IgD-negative memory B cell (primary cell): ENCODE results near the gene SNX9. TPM values are rescaled to one million over a fixed set of nuclear protein-coding genes. Genes with fewer than 3 reads are reported as not detected.
"Not testable (repeated sequence)": the region's sequence is repeated elsewhere in the genome, so short reads cannot be mapped to it uniquely, and the experiment has no call there.

Experiments
- H3K27ac Mint-ChIP-seq, 3 donors: one replicate each; pipeline ENCODE4 v1.8.0; 2020 to 2022; ENCODE audit warnings: mild to moderate bottlenecking in 3 of 3, mixed read lengths in 3 of 3, moderate library complexity in 1 of 3
- H3K27me3 Mint-ChIP-seq: one replicate; pipeline ENCODE4 v1.8.0; 2021; ENCODE audit warnings: mixed read lengths
- H3K36me3 Mint-ChIP-seq: one replicate; pipeline ENCODE4 v1.8.0; 2020; ENCODE audit warnings: mild to moderate bottlenecking, mixed read lengths
- H3K4me1 Mint-ChIP-seq, 3 donors: one replicate each; pipeline ENCODE4 v1.8.0; 2020 to 2022; ENCODE audit warnings: mixed read lengths in 3 of 3, mild to moderate bottlenecking in 1 of 3
- H3K4me3 Mint-ChIP-seq, 4 donors: one replicate each; pipeline ENCODE4 v1.8.0; 2020 to 2022; ENCODE audit warnings: mild to moderate bottlenecking in 4 of 4, mixed read lengths in 4 of 4, moderate library complexity in 3 of 4
- H3K9me3 Mint-ChIP-seq, 3 donors: one replicate each; pipeline ENCODE4 v1.8.0; 2020 to 2021; ENCODE audit warnings: mixed read lengths in 3 of 3, mild to moderate bottlenecking in 1 of 3
- polyA plus RNA-seq: library from polyadenylated mRNA; unstranded; fragments of 300-500 nt; fragmentation: Illumina TruSeq; gene quantifications from one replicate; pipeline ENCODE4 v1.2.3, GENCODE V29; 2021

Gene SNX9
- polyA plus RNA-seq, 1 donor from 2014 or later, result 21.0 TPM

DNA sequence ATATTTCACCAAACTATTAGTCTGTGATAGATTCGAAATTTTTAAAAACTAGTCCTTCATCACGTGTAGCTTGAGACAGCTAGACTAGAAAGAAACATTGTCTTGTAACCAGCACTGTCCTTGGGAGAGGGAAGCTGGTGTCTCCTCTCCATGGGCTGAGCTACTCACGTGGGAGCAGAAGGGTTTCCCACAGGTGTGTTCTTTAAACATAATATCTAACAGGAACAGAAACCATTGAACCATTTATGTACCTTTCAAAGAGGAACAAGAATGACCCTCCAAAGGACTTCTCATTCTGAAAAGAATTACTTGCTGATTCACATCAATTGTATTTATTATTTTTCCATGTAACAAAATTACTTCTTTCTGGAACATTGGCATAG is 86.2 kb downstream of the SNX9 start:
- H3K4me3 Mint-ChIP-seq, result peak overlapping the region in 1 of 4 donors; percentile 20
- H3K27me3 Mint-ChIP-seq, result no peaks in the 10 kb centered on the region
- peaks cover 0 to 1% (median 0%) of the 10 kb centered on the region in 3 donors for H3K9me3 Mint-ChIP-seq
- peaks cover 19 to 24% (median 22%) of the 10 kb centered on the region in 3 donors for H3K4me1 Mint-ChIP-seq
- peak overlapping the region in 2 of 3 donors; percentile 37 to 54 for H3K27ac Mint-ChIP-seq
- H3K36me3 Mint-ChIP-seq, result peaks cover 16% of the 10 kb centered on the region

DNA sequence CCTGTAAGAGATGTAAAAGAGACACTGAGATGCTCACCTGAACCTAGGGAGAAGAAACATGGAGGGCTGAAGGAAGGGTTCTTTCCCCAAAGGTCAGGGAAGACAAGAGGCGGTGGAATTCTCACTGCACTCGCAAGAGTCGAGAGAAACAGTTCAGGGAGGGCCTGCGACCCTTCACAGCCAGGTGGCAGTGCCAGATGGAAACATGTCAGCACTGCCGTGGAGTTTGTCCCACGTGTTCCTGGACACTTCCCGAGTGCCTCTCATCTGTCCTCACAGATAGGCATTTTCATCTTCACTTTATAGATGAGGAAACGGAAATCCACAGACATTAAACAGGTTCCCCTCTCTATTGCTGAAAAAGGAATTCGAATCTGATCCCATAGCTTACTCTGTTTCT is 88.2 kb downstream of the SNX9 start:
- Mint-ChIP-seq H3K36me3 (peaks cover 16% of the 10 kb centered on the region), H3K4me1 (peaks cover 19 to 24% (median 22%) of the 10 kb centered on the region in 3 donors), H3K4me3 (no peak overlapping the region), H3K27ac (no peak overlapping the region), H3K9me3 (peaks cover 0 to 1% (median 0%) of the 10 kb centered on the region in 3 donors), H3K27me3 (no peaks in the 10 kb centered on the region)

DNA sequence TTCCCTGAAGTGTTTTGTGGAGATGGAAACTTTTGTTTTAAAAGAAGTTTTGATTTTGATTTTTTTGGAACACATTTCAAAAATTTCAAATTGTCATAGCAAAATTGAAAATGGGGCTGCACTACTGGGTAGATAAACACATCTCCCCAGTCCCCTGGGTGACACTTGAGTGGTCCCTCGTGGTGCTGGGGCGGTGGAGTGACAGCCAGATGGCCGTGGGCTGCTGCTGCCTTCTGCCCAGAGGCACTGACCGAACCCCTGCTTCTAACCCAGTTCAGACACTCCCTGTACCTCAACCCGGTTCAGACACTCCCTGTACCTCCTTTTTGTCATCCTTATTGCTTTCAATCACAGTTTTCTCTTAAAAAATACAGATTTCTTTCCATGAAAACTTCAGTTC is 88.7 kb downstream of the SNX9 start:
- Mint-ChIP-seq H3K9me3 (peaks cover 0 to 1% (median 0%) of the 10 kb centered on the region in 3 donors), H3K27ac (peak overlapping the region in 1 of 3 donors; percentile 10), H3K27me3 (no peaks in the 10 kb centered on the region), H3K4me3 (no peak overlapping the region), H3K36me3 (peaks cover 18% of the 10 kb centered on the region), H3K4me1 (peaks cover 19 to 22% (median 19%) of the 10 kb centered on the region in 3 donors)

DNA sequence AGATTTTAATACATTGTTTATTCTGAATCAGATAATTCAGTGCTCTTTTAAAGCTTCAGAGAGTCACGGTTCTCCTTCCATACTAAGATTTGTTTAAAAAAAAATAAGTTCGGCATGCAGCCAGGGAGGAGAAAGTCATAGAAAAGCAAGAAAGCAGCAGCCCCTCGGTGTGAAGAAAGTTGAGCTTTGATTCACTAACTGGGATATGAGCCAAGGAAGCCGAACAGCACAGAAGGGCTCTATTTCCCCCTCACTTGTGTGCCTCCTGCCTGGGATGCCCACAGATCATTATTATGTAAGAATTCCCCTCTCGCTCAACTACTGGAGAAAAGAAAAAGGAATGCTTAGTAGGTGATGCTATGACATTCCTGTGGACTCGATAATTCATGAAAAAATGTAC is 89.3 kb downstream of the SNX9 start:
- Mint-ChIP-seq H3K4me3 (no peak overlapping the region), H3K4me1 (peaks cover 18 to 22% (median 19%) of the 10 kb centered on the region in 3 donors), H3K36me3 (peaks cover 18% of the 10 kb centered on the region), H3K27ac (peak overlapping the region in 1 of 3 donors; percentile 10), H3K27me3 (no peaks in the 10 kb centered on the region), H3K9me3 (peaks cover 0 to 1% (median 0%) of the 10 kb centered on the region in 3 donors)

DNA sequence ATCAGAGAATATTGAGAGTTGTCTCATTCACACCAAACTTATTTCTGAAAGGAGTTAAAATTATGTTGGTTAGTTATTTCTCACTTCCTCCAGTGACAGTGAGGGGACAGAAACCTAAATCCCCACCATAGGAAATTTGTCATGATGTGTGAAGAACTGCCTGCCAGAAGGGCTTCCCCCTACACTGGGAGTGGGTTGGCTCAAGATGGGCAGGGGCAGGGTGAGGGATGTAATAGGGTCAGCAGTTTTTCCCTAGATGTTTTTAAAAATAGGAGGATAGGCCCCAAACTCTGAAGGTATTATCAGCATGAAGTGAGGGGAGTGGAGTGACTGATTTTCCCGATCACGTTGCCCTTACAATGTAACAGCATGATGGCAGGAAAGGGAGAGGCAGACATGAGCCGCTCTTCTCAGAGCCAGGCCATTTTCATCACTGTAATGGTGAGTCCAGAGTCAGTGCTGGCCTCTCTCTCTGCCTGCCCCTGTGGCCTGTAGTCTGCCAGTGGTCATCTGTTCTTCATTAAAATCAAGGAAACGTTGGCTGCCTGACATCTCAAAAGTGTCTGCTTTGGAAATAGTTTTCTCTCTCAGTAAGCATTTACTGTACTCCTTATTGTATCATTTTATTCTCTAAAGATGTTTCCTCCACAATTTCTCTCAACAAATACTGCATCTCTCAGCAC is 98.8 kb downstream of the SNX9 start:
- H3K4me3 Mint-ChIP-seq, result no peak overlapping the region
- no peaks in the 10 kb centered on the region for H3K4me1 Mint-ChIP-seq
- H3K27ac Mint-ChIP-seq, result no peak overlapping the region
- peaks cover 25% of the 10 kb centered on the region for H3K36me3 Mint-ChIP-seq
- H3K27me3 Mint-ChIP-seq, result no peaks in the 10 kb centered on the region
- peaks cover 0 to 17% (median 6%) of the 10 kb centered on the region in 3 donors for H3K9me3 Mint-ChIP-seq

DNA sequence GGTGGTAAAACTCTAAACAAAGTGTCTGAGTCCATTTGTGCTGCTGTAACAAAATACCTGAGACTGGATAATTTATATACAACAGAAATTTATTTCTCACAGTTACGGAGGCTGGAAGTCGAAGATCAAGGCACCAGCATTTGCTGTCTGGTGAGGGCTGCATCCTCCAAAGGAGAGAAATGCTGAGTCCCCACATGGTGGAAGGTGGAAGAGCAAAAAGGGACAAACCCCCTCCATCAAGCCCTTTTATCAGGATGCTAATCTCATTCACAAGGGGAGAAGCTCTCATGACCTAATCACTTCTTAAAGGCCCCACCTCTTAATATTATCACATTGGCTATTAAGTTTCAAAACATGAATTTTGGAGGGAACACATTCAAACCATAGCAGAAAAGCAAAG is 102.7 kb downstream of the SNX9 start:
- Mint-ChIP-seq H3K27ac (no peak overlapping the region), H3K36me3 (peaks cover 15% of the 10 kb centered on the region), H3K9me3 (no peaks in the 10 kb centered on the region), H3K4me1 (no peaks in the 10 kb centered on the region), H3K27me3 (no peaks in the 10 kb centered on the region), H3K4me3 (no peak overlapping the region)

DNA sequence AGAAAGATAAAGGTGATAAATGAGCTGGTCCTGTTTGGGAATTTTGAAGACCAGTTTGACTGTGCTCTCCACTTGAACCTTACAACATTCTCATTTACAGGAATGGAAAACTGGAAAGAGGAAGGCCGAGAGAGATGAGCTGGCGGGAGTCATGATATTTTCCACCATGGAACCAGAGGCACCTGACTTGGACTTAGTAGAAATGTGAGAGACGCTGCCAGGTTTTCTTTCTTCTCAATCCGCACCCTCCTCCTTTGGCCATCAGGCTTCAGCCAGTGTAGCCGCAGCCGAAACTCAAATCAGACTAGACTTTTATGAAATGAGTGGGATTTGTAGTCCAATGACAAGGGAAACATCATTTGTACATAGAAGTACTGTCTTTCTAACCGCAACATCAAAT is 104.0 kb downstream of the SNX9 start:
- Mint-ChIP-seq H3K4me1 (no peaks in the 10 kb centered on the region), H3K36me3 (peaks cover 10% of the 10 kb centered on the region), H3K27me3 (no peaks in the 10 kb centered on the region), H3K9me3 (no peaks in the 10 kb centered on the region), H3K27ac (peak overlapping the region in 1 of 3 donors; percentile 69), H3K4me3 (no peak overlapping the region)

DNA sequence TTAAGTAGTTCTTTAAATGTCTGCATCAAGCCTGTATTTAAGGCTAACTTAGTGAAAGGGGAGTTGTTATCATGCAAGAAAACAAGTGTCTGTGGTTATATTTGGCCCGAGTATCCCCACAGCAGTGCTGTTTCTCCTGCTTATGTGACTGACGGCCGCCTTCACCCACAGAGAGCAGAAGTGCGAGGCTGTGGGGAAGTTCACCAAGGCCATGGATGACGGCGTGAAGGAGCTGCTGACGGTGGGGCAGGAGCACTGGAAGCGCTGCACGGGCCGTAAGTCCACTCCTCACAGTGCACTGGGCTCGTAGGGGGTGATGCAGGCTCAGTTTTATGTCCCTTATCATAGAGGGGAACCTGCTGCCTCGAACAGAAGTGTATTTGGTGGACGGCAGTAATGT is 105.4 kb downstream of the SNX9 start:
- Mint-ChIP-seq H3K27ac (no peak overlapping the region), H3K36me3 (peaks cover 12% of the 10 kb centered on the region), H3K4me1 (no peaks in the 10 kb centered on the region), H3K4me3 (no peak overlapping the region), H3K27me3 (no peaks in the 10 kb centered on the region), H3K9me3 (no peaks in the 10 kb centered on the region)

DNA sequence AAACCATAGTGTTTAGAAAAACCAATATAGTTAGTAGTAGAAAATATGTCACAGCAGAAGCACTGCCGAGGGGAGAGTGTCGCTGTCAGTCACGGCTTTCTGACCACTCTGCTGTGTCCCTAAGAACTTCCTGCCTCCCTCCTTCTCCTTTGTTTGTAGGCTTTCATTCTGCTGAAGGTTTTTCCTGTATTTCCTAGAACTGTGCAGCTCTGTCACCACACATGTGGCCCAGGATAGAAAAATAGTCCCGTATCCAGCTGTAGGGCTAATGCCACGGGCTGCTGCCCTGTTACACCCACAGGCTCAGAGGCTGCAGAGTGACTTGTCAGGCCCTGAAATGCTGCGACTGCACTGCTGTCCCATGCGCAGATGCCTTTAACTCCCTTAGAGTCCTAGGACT is 106.0 kb downstream of the SNX9 start:
- Mint-ChIP-seq H3K27ac (peak overlapping the region in 1 of 3 donors; percentile 35), H3K36me3 (peaks cover 12% of the 10 kb centered on the region), H3K4me1 (no peaks in the 10 kb centered on the region), H3K27me3 (no peaks in the 10 kb centered on the region), H3K4me3 (no peak overlapping the region), H3K9me3 (no peaks in the 10 kb centered on the region)

DNA sequence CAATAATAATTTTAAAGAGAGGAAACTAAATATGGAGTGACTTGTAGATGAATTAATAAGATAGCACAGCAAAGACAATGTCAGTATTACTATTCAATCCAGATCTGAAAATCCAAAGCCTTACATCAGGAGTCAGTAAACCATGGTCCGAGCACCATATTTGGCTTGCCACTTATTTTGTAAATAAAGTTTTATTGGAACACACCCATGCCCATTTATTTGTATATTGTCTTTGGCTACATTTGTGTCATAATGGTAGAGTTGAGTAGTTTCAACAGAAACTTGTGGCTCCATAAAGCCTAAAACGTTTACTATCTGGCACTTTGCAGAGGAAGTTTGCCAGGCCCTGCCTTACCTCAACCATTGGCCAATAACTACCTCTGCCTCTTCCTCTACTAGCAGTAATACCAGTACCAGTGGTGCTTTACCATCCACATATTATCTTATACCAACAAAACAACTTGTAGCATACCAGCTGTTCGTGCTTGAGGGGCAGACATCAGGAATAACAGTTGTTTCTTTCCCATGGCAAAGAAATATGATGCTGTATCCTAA is 106.8 kb downstream of the SNX9 start:
- no peak overlapping the region for H3K27ac Mint-ChIP-seq
- no peaks in the 10 kb centered on the region for H3K27me3 Mint-ChIP-seq
- peaks cover 12% of the 10 kb centered on the region for H3K36me3 Mint-ChIP-seq

DNA sequence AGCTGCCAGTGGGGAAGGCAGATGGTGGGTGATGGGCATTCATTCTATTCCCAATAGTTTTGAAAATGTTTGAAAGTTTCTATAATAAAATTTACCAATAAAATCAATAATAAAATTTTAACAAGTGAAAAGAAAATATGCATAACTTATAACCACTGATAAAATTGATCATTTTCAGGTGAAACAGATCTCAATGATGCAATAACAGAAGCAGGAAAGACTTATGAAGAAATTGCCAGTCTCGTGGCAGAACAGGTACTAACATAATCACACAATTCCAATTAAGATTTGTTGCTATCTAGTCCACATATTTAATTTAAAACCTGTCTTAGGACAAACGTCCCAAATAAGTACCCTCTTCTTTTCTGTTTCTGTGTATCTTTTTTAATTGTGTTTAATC is 112.7 kb downstream of the SNX9 start:
- Mint-ChIP-seq H3K36me3 (peaks cover 10% of the 10 kb centered on the region), H3K27ac (no peak overlapping the region), H3K9me3 (no peaks in the 10 kb centered on the region), H3K27me3 (no peaks in the 10 kb centered on the region), H3K4me3 (no peak overlapping the region), H3K4me1 (no peaks in the 10 kb centered on the region)

More for the DNA sequence above, 106.8 kb downstream of the SNX9 start:
- H3K9me3 Mint-ChIP-seq, result no peaks in the 10 kb centered on the region
- H3K4me1 Mint-ChIP-seq, result no peaks in the 10 kb centered on the region
- no peak overlapping the region for H3K4me3 Mint-ChIP-seq

DNA sequence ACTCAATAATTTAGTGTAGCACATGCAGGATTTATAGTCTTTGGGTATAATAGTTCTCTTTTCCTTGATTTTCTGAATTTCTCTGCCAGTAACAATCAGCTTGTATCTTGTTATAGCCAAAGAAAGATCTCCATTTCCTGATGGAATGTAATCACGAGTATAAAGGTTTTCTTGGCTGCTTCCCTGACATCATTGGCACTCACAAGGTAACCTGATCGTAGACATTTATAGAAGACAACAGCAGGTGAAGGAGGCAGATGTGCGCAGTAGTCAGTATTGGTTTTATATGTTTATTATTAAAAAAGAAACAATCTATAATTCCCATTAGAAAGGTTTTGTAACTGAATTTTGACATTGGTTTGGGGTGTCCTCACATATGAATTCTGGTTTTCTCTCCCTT is 114.3 kb downstream of the SNX9 start:
- no peaks in the 10 kb centered on the region for H3K9me3 Mint-ChIP-seq

DNA sequence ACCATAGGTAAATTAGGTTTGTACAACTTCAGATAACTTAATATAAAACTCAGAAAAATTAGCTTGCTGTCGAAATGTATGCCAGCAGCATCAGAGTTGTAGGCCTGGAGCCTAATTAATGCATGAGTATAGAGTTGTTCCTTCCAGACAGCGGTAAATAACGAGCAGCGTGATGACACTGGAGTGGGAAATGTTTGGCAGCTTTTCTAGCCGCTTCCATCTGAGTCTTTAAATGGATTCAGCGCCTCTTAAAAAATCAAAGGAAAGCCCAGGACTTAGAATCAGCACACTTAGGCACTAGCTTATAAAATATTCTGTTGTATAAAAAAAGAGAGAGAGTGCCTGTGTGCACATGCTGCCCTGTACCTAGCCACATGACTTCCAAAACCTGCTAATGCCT is 114.9 kb downstream of the SNX9 start:
- Mint-ChIP-seq H3K27ac (no peak overlapping the region), H3K9me3 (no peaks in the 10 kb centered on the region), H3K4me3 (no peak overlapping the region), H3K36me3 (peaks cover 8% of the 10 kb centered on the region), H3K27me3 (no peaks in the 10 kb centered on the region), H3K4me1 (no peaks in the 10 kb centered on the region)

More for the DNA sequence above, 114.3 kb downstream of the SNX9 start:
- peaks cover 9% of the 10 kb centered on the region for H3K36me3 Mint-ChIP-seq
- H3K27me3 Mint-ChIP-seq, result no peaks in the 10 kb centered on the region
- no peaks in the 10 kb centered on the region for H3K4me1 Mint-ChIP-seq
- no peak overlapping the region for H3K27ac Mint-ChIP-seq
- no peak overlapping the region for H3K4me3 Mint-ChIP-seq

DNA sequence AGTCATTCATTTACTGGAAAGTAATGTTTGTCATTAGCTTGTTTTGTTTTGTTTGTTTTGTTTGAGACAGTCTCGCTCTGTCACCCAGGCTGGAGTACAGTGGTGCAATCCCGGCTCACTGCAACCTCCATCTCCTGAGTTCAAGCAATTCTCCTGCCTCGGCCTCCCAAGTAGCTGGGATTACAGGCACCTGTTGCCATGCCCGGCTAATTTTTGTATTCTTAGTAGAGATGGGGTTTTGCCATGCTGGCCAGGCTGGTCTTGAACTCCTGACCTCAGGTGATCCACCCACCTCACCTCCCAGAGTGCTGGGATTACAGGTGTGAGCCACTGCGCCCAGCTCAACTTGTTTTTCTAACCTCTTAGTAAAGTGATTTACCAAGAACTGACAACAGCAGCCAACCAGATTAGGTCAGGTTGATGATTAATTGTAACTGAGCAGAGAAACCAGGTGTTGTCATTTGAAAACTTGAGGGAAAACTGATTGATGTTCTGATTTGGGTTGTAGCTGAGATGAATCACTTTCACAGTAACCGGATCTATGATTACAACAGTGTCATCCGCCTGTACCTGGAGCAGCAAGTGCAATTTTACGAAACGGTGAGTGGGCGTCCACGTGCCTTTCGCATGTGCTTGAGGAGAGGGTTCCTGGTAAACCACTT is 117.5 kb downstream of the SNX9 start:
- H3K4me1 Mint-ChIP-seq, H3K4me3 Mint-ChIP-seq, H3K27ac Mint-ChIP-seq, H3K9me3 Mint-ChIP-seq, H3K27me3 Mint-ChIP-seq: not testable (repeated sequence)
- H3K36me3 Mint-ChIP-seq, result peaks cover 19% of the 10 kb centered on the region

DNA sequence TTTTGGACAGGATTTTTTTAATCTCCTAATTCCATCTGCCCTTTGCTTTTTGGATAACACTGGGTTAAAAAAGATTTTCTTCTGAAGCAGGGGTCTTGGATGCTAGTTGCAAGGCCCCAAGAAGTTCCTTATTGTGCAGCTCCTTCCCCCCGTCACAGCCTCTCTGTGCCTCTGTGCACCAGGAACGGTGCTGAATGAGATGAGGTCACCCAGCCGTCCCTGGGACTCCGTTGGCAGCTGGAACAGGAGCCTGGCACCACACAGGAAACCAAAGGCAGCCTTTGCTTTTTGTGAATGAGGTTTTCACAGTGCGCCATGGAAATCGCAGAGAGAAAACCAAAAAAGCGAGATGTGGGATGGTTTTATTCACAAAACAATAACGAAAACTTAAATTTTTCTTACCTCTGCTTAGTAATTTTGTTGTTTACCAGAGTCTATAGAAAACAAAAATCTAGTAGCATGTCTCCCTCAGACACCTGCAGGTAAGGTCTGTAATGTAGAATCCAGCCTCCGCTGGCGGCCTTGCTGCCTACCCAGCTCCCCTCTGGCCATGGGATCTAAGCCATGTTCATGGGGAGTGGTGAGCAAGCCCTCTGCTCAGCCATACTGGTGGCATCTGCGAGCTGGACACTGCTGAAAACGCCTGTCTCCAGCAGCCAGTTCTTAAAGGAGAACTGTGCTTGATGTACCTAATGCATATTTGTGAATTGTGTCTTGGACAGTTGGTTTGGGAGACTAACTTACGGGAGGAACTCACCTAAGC is 118.2 kb downstream of the SNX9 start:
- no peak overlapping the region for H3K4me3 Mint-ChIP-seq
- H3K27me3 Mint-ChIP-seq, result no peaks in the 10 kb centered on the region
- peaks cover 0 to 2% (median 0%) of the 10 kb centered on the region in 3 donors for H3K4me1 Mint-ChIP-seq
- H3K36me3 Mint-ChIP-seq, result peaks cover 19% of the 10 kb centered on the region
- H3K9me3 Mint-ChIP-seq, result no peaks in the 10 kb centered on the region
- H3K27ac Mint-ChIP-seq, result no peak overlapping the region
